Thyroid gland (tissue), 4 donors: ENCODE data around the gene STX8.
"Not testable (repeated sequence)": the region's sequence is repeated elsewhere in the genome, so short reads cannot be mapped to it uniquely, and the experiment has no call there.

Experiments used
- POLR2A ChIP-seq, 2 donors: fragments of 450-650 bp; IDR thresholded peaks; one replicate each; pipeline ENCODE4 v1.6.1; 2017; ENCODE audit warnings: antibody characterized with exemption in 2 of 2, mild to moderate bottlenecking in 2 of 2, moderate library complexity in 1 of 2
- TF ChIP-seq, protein P1 (sequence below), 6 experiments: fragments of 200-600 bp in 3 of 6; fragments of 450-650 bp in 3 of 6; sonication (generic) in 3 of 6; IDR thresholded peaks; one replicate each; pipeline ENCODE4 v1.5.1; 2016 to 2019; ENCODE audit warnings: antibody characterized with exemption in 6 of 6, mild to moderate bottlenecking in 2 of 6, inconsistent platforms in 1 of 6, moderate library complexity in 1 of 6

DNA sequence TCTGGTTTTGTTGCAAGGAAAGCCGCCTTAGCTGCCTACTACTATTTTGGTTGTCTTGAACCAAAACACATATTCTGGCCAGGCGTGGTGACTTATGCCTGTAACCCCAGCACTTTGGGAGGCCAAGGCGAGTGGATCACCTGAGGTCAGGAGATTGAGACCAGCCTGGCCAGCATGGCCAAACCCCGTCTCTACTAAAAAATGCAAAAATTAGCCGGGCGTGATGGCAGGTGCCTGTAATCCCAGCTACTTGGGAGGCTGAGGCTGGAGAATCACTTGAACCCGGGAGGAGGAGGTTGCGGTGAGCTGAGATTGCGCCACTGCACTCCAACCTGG lies 318.0 kb downstream of the STX8 start:
- TF ChIP-seq, protein P1, sequence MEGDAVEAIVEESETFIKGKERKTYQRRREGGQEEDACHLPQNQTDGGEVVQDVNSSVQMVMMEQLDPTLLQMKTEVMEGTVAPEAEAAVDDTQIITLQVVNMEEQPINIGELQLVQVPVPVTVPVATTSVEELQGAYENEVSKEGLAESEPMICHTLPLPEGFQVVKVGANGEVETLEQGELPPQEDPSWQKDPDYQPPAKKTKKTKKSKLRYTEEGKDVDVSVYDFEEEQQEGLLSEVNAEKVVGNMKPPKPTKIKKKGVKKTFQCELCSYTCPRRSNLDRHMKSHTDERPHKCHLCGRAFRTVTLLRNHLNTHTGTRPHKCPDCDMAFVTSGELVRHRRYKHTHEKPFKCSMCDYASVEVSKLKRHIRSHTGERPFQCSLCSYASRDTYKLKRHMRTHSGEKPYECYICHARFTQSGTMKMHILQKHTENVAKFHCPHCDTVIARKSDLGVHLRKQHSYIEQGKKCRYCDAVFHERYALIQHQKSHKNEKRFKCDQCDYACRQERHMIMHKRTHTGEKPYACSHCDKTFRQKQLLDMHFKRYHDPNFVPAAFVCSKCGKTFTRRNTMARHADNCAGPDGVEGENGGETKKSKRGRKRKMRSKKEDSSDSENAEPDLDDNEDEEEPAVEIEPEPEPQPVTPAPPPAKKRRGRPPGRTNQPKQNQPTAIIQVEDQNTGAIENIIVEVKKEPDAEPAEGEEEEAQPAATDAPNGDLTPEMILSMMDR (IDR thresholded peaks at IDR 0.05) = not testable (repeated sequence)
- not testable (repeated sequence) for TF ChIP-seq POLR2A (IDR thresholded peaks at IDR 0.05)
